Activated CD4-positive, alpha-beta memory T cell treated with anti-CD3 and anti-CD28 coated beads for 36 hours (primary cell): ENCODE data around the gene FBXO42. TPM values are rescaled to one million over a fixed set of nuclear protein-coding genes. Genes with fewer than 3 reads are reported as not detected.

Experiments used
- CTCF ChIA-PET: fragments of 350-600 bp; sonication (Branson Sonifier 250); formaldehyde crosslinking; loops from one replicate; lab custom pipeline; 2021; ENCODE audit warnings: antibody characterized with exemption, inconsistent platforms; lab: Charles Lee
- POLR2A ChIA-PET: fragments of 350-600 bp; sonication (Branson Sonifier 250); formaldehyde crosslinking; loops from one replicate; lab custom pipeline; 2021; ENCODE audit warnings: antibody characterized with exemption; lab: Charles Lee
- DNase-seq: peaks from one replicate; pipeline ENCODE4 v3.0.0-alpha.2; 2020
- H3K27ac Mint-ChIP-seq: one replicate; pipeline ENCODE4 v1.8.0; 2021; ENCODE audit warnings: mixed read lengths
- H3K27me3 Mint-ChIP-seq: one replicate; pipeline ENCODE4 v1.8.0; 2021; ENCODE audit warnings: mixed read lengths
- H3K36me3 Mint-ChIP-seq: one replicate; pipeline ENCODE4 v1.8.0; 2021; ENCODE audit warnings: mixed read lengths
- H3K4me1 Mint-ChIP-seq: one replicate; pipeline ENCODE4 v1.8.0; 2021; ENCODE audit warnings: low read depth, mixed read lengths
- H3K4me3 Mint-ChIP-seq: one replicate; pipeline ENCODE4 v1.8.0; 2021; ENCODE audit warnings: mild to moderate bottlenecking, mixed read lengths
- H3K9me3 Mint-ChIP-seq: one replicate; pipeline ENCODE4 v1.8.0; 2021; ENCODE audit warnings: mixed read lengths
- intact Hi-C: fragments of 100-400 bp; cut with micrococcal nuclease; formaldehyde crosslinking; loops from one replicate; pipeline ENCODE4 v1.15.1; 2023
- total RNA-seq, 2 experiments: library from RNA; stranded (reverse); gene quantifications; one replicate each; pipeline ENCODE4 v1.2.3, GENCODE V29; 2021

Gene FBXO42
- total RNA-seq, 2 experiments from 2014 or later, result 12.0 to 13.6 TPM

GRCh38 chr1:16386454-16387113, 34.3 kb upstream of the FBXO42 start:
- CTCF ChIA-PET, result interaction anchor here (1.2 to 1.4 kb wide), 4 partner anchors 24 to 234 kb away, joined by 3 to 5 read pairs (median 3); partner anchors contain the start of gene NECAP2
- Mint-ChIP-seq H3K27me3 (no peaks in the 10 kb centered on the region), H3K4me3 (peak overlapping the region; percentile 37), H3K27ac (peak overlapping the region; percentile 5), H3K9me3 (no peaks in the 10 kb centered on the region), H3K36me3 (peaks cover 3% of the 10 kb centered on the region), H3K4me1 (peaks cover 69% of the 10 kb centered on the region)
- POLR2A ChIA-PET, result interaction anchor here (0.9 to 1.5 kb wide), 3 partner anchors 8 to 127 kb away, joined by 3 to 4 read pairs (median 4); partner anchors contain the start of genes RNU1-1 and SZRD1
- DNase-seq, result no peak
- intact Hi-C loops, result loop anchor here (1.0 to 2.0 kb wide), 3 partner anchors 14 to 32 kb away; partner anchors contain the start of gene SZRD1

GRCh38 chr1:16385659-16386453, 33.6 kb upstream of the FBXO42 start:
- no peak for DNase-seq
- Mint-ChIP-seq H3K4me3 (no peak overlapping the region), H3K27ac (peak overlapping the region; percentile 23), H3K4me1 (peaks cover 62% of the 10 kb centered on the region), H3K27me3 (no peaks in the 10 kb centered on the region), H3K9me3 (no peaks in the 10 kb centered on the region), H3K36me3 (peaks cover 3% of the 10 kb centered on the region)
- ChIA-PET CTCF (interaction anchor here (0.5 to 1.4 kb wide), 4 partner anchors 21 to 235 kb away, joined by 3 to 5 read pairs (median 3); partner anchors contain the start of gene NECAP2), POLR2A (interaction anchor here (0.9 to 1.5 kb wide), 2 partner anchors 19 to 128 kb away, joined by 3 to 4 read pairs; partner anchors contain the start of genes RNU1-1 and SZRD1)
- intact Hi-C loops, result loop anchor here (2.0 kb wide), 1 partner anchor 33 kb away; no protein-coding TSS in a partner anchor

GRCh38 chr1:16383888-16384287, 31.6 kb upstream of the FBXO42 start:
- CTCF ChIA-PET, result no interaction called here
- intact Hi-C loops, result no loop called here
- no peak for DNase-seq
- Mint-ChIP-seq H3K27me3 (no peaks in the 10 kb centered on the region), H3K36me3 (peaks cover 3% of the 10 kb centered on the region), H3K27ac (peak overlapping the region; percentile 25), H3K4me3 (no peak overlapping the region), H3K4me1 (peaks cover 53% of the 10 kb centered on the region), H3K9me3 (no peaks in the 10 kb centered on the region)
- POLR2A ChIA-PET, result no interaction called here

GRCh38 chr1:16380868-16381267, 28.6 kb upstream of the FBXO42 start:
- ChIA-PET CTCF (interaction anchor here (0.8 kb wide), 1 partner anchor 12 kb away, joined by 3 read pairs; no protein-coding TSS in a partner anchor), POLR2A (interaction anchor here (1.0 kb wide), 1 partner anchor 9 kb away, joined by 3 read pairs; no protein-coding TSS in a partner anchor)
- Mint-ChIP-seq H3K27ac (no peak overlapping the region), H3K9me3 (no peaks in the 10 kb centered on the region), H3K27me3 (no peaks in the 10 kb centered on the region), H3K4me1 (peaks cover 54% of the 10 kb centered on the region), H3K36me3 (peaks cover 7% of the 10 kb centered on the region), H3K4me3 (no peak overlapping the region)
- intact Hi-C loops, result no loop called here
- no peak for DNase-seq

GRCh38 chr1:16378443-16378842, 26.2 kb upstream of the FBXO42 start:
- Mint-ChIP-seq H3K9me3 (no peaks in the 10 kb centered on the region), H3K27me3 (no peaks in the 10 kb centered on the region), H3K4me3 (no peak overlapping the region), H3K4me1 (peaks cover 56% of the 10 kb centered on the region), H3K36me3 (peaks cover 12% of the 10 kb centered on the region), H3K27ac (no peak overlapping the region)
- ChIA-PET POLR2A (interaction anchor here (1.0 to 1.1 kb wide), 3 partner anchors 9 to 16 kb away, joined by 3 to 4 read pairs (median 3); no protein-coding TSS in a partner anchor), CTCF (interaction anchor here (0.5 kb wide), 1 partner anchor 18 kb away, joined by 4 read pairs; no protein-coding TSS in a partner anchor)
- no peak for DNase-seq
- intact Hi-C loops, result no loop called here

- Mint-ChIP-seq H3K27me3 (no peaks in the 10 kb centered on the region), H3K4me3 (no peak overlapping the region), H3K27ac (peak overlapping the region; percentile 50), H3K36me3 (peaks cover 20% of the 10 kb centered on the region), H3K4me1 (peaks cover 62% of the 10 kb centered on the region), H3K9me3 (no peaks in the 10 kb centered on the region)
- intact Hi-C loops, result no loop called here
- POLR2A ChIA-PET, result no interaction called here
- DNase-seq, result no peak
- CTCF ChIA-PET, result no interaction called here
Measured at GRCh38 chr1:16376971-16377370, 24.7 kb upstream of the FBXO42 start.

GRCh38 chr1:16375521-16376340, 23.5 kb upstream of the FBXO42 start:
- ChIA-PET CTCF (interaction anchor here (1.1 to 2.6 kb wide), 2 partner anchors 12 to 23 kb away, joined by 3 to 13 read pairs; partner anchors contain the start of gene FBXO42), POLR2A (no interaction called here)
- intact Hi-C loops, result no loop called here
- H3K4me3 Mint-ChIP-seq, result no peak overlapping the region
- H3K27me3 Mint-ChIP-seq, result no peaks in the 10 kb centered on the region
- H3K36me3 Mint-ChIP-seq, result peaks cover 20% of the 10 kb centered on the region
- H3K4me1 Mint-ChIP-seq, result peaks cover 69% of the 10 kb centered on the region
- no peaks in the 10 kb centered on the region for H3K9me3 Mint-ChIP-seq
- DNase-seq, result no peak
- peak overlapping the region; percentile 7 for H3K27ac Mint-ChIP-seq

GRCh38 chr1:16374266-16374665, 22.0 kb upstream of the FBXO42 start:
- Mint-ChIP-seq H3K4me3 (no peak overlapping the region), H3K27me3 (no peaks in the 10 kb centered on the region), H3K9me3 (no peaks in the 10 kb centered on the region), H3K36me3 (peaks cover 21% of the 10 kb centered on the region), H3K27ac (peak overlapping the region; percentile 69), H3K4me1 (peaks cover 75% of the 10 kb centered on the region)
- ChIA-PET CTCF (interaction anchor here (2.6 kb wide), 1 partner anchor 11 kb away, joined by 13 read pairs; no protein-coding TSS in a partner anchor), POLR2A (no interaction called here)
- DNase-seq, result no peak
- intact Hi-C loops, result no loop called here

- H3K4me3 Mint-ChIP-seq, result peak overlapping the region; percentile 62
- H3K4me1 Mint-ChIP-seq, result peaks cover 75% of the 10 kb centered on the region
- intact Hi-C loops, result loop anchor here (1.0 kb wide), 2 partner anchors 15 to 19 kb away; no protein-coding TSS in a partner anchor
- H3K27ac Mint-ChIP-seq, result peak overlapping the region; percentile 81
- CTCF ChIA-PET, result no interaction called here
- no peak for DNase-seq
- H3K9me3 Mint-ChIP-seq, result no peaks in the 10 kb centered on the region
- POLR2A ChIA-PET, result interaction anchor here (1.0 to 2.1 kb wide), 3 partner anchors 15 to 141 kb away, joined by 3 to 7 read pairs (median 3); no protein-coding TSS in a partner anchor
- H3K36me3 Mint-ChIP-seq, result peaks cover 31% of the 10 kb centered on the region
- H3K27me3 Mint-ChIP-seq, result no peaks in the 10 kb centered on the region
Measured at GRCh38 chr1:16372535-16373285, 20.4 kb upstream of the FBXO42 start.

GRCh38 chr1:16371725-16372124, 19.4 kb upstream of the FBXO42 start:
- no peaks in the 10 kb centered on the region for H3K27me3 Mint-ChIP-seq
- intact Hi-C loops, result loop anchor here (1.0 kb wide), 2 partner anchors 16 to 20 kb away; no protein-coding TSS in a partner anchor
- POLR2A ChIA-PET, result interaction anchor here (0.8 to 2.1 kb wide), 4 partner anchors 9 to 768 kb away, joined by 3 to 7 read pairs (median 3); partner anchors contain the start of gene NECAP2
- no peak for DNase-seq
- H3K27ac Mint-ChIP-seq, result peak overlapping the region; percentile 81
- no peaks in the 10 kb centered on the region for H3K9me3 Mint-ChIP-seq
- CTCF ChIA-PET, result interaction anchor here (0.8 kb wide), 1 partner anchor 69 kb away, joined by 4 read pairs; the partner anchor contains the start of gene NECAP2
- peaks cover 31% of the 10 kb centered on the region for H3K36me3 Mint-ChIP-seq
- peak overlapping the region; percentile 62 for H3K4me3 Mint-ChIP-seq
- H3K4me1 Mint-ChIP-seq, result peaks cover 68% of the 10 kb centered on the region
